Adrenal gland (tissue), 12 donors: ENCODE data around the gene NGLY1. TPM values are rescaled to one million over a fixed set of nuclear protein-coding genes. Genes with fewer than 3 reads are reported as not detected.

Source experiments
- DNase-seq, 7 donors: peaks; one replicate each; pipeline ENCODE4 v3.0.0-alpha.2; 2019 to 2020
- H3K27ac ChIP-seq, 5 donors: fragments of 200-600 bp; sonication (generic) in 4 of 5; 1 replicate in 3 of 5; 2 replicates in 2 of 5; pipeline versions ENCODE4 v1.5.1 to v1.8.0; 2016 to 2020; ENCODE audit warnings: mild to moderate bottlenecking in 1 of 5
- H3K27me3 ChIP-seq: fragments of 200-600 bp; 2 replicates; pipeline ENCODE4 v1.8.0; 2021
- H3K36me3 ChIP-seq, 2 donors: fragments of 200-600 bp; replicated peaks in 1 of 2; 1 replicate in 1 of 2; 2 replicates in 1 of 2; pipeline versions ENCODE4 v1.5.1 to v1.8.0; 2018 to 2022
- H3K4me1 ChIP-seq, 2 donors: fragments of 200-600 bp; replicated peaks in 1 of 2; 1 replicate in 1 of 2; 2 replicates in 1 of 2; pipeline versions ENCODE4 v1.5.1 to v1.8.0; 2018 to 2021
- H3K4me3 ChIP-seq, 4 donors: fragments of 200-600 bp; sonication (generic) in 3 of 4; one replicate each; pipeline ENCODE4 v1.5.1; 2016 to 2018
- H3K9me3 ChIP-seq, 3 donors: fragments of 200-600 bp; sonication (generic) in 1 of 3; replicated peaks in 1 of 3; 1 replicate in 2 of 3; 2 replicates in 1 of 3; pipeline versions ENCODE4 v1.5.1 to v1.8.0; 2016 to 2021
- CTCF ChIP-seq, 6 experiments: fragments of 450-650 bp in 4 of 6; fragments of 200-600 bp in 2 of 6; sonication (generic) in 1 of 6; IDR thresholded peaks; 1 replicate in 5 of 6; 2 replicates in 1 of 6; pipeline versions ENCODE4 v1.5.1 to v1.8.0; 2016 to 2021; ENCODE audit warnings: antibody characterized with exemption in 6 of 6, mild to moderate bottlenecking in 2 of 6, moderate library complexity in 1 of 6
- POLR2A ChIP-seq, 2 donors: fragments of 450-650 bp; IDR thresholded peaks; one replicate each; pipeline ENCODE4 v1.6.1; 2017; ENCODE audit warnings: antibody characterized with exemption in 2 of 2, mild to moderate bottlenecking in 2 of 2, moderate library complexity in 1 of 2
- WGBS, 4 donors: extraction: QIAGEN DNeasy Blood & Tissue Kit in 2 of 4; methylation state at CpG; one replicate each; pipeline versions ENCODE4 v1.1.5 to v1.1.7; 2013 to 2017; 5-methylcytosine and 5-hydroxymethylcytosine counted together
- intact Hi-C, 2 donors: fragments of 100-400 bp; cut with DNase I; formaldehyde crosslinking; loops; one replicate each; pipeline versions ENCODE4 v1.14.1 to v1.15.0; 2022 to 2023
- polyA plus RNA-seq, 3 donors: library from polyadenylated mRNA; stranded (reverse); fragments of 200-250 nt in 2 of 3; fragments of 350-450 nt in 1 of 3; fragmentation: Illumina TruSeq in 1 of 3; extraction: RNeasy Lipid Tissue Mini Kit (QIAGEN cat#74804) in 1 of 3; gene quantifications; one replicate each; pipeline ENCODE4 v1.2.3, GENCODE V29; 2013 to 2014
- total RNA-seq, 9 donors: library from RNA; depleted of rRNA in 4 of 9; stranded (reverse); fragments of >200 nt in 4 of 9; fragments of 120-200 nt in 1 of 9; fragmentation: NEBNext Ultra II Directional in 1 of 9; extraction: Animal tissue kit (Norgen Biotek cat#: 25700) in 1 of 9; gene quantifications; one replicate each; pipeline versions ENCODE4 v1.1.0 to v1.2.4, GENCODE V29; 2013 to 2023
- donor health status: healthy with polysubstance abuse.
- donor health status: Bipolar disorder and iron deficiency.
- donor health status: DM: yes; HTN: yes; CAD: no.
- donor health status: DM: no; HTN: no; CAD: no.
- donor health status: DM: no; HTN: no; CAD: no.
- donor health status: DM: yes; HTN: yes; CAD: no.

NGLY1 gene
- total and polyA plus RNA-seq, 12 donors, result 13.4 to 55.9 (median 31.3) TPM

DNA sequence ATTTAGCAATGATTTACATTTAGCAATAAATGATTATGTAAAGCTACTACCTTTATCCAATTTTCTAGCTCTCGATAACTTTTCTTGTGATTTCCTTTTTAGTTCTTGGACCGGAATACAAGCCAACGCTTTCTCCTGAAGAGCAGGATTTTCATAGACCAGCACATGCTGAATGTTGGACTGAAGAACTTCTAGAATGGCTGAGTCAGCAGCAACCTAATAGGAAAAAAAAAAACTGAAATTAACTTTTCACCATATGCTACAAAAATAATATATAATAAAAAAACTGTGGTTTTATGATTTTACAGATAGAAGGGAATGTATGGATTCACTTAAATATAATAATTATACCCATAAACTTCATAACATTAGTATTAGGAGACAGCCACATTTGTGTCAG lies 32.2 kb downstream of the NGLY1 start:
- Histone ChIP-seq H3K36me3 (peaks cover 0 to 20% of the 10 kb centered on the region in 2 donors), H3K4me1 (peaks cover 0 to 13% of the 10 kb centered on the region in 2 donors), H3K9me3 (no peaks in the 10 kb centered on the region), H3K27ac (no peak overlapping the region), H3K27me3 (no peaks in the 10 kb centered on the region), H3K4me3 (no peak overlapping the region)
- TF ChIP-seq CTCF (IDR thresholded peaks at IDR 0.05), result no peak
- no peak for TF ChIP-seq POLR2A (IDR thresholded peaks at IDR 0.05)
- WGBS, 4 donors, result 94 to 100% (median 97%) methylated on average over 3 of the region's 3 CpGs
- intact Hi-C loops, result no loop called here
- DNase-seq, result no peak

- no peak overlapping the region for H3K4me3 ChIP-seq
- H3K27ac ChIP-seq, result peak overlapping the region in 1 of 5 donors; percentile 27
- no peaks in the 10 kb centered on the region for H3K27me3 ChIP-seq
- 75 to 85% (median 78%) methylated on average over 6 of the region's 6 CpGs for WGBS, 4 donors
- intact Hi-C loops, result no loop called here
- H3K9me3 ChIP-seq, result no peaks in the 10 kb centered on the region
- TF ChIP-seq POLR2A (IDR thresholded peaks at IDR 0.05), result no peak
- TF ChIP-seq CTCF (IDR thresholded peaks at IDR 0.05), result no peak
- peaks cover 0 to 20% of the 10 kb centered on the region in 2 donors for H3K36me3 ChIP-seq
- H3K4me1 ChIP-seq, result peaks cover 0 to 8% of the 10 kb centered on the region in 2 donors
- no peak for DNase-seq
Observed at GRCh38 chr3:25749031-25749581, 34.1 kb downstream of the NGLY1 start.

DNA sequence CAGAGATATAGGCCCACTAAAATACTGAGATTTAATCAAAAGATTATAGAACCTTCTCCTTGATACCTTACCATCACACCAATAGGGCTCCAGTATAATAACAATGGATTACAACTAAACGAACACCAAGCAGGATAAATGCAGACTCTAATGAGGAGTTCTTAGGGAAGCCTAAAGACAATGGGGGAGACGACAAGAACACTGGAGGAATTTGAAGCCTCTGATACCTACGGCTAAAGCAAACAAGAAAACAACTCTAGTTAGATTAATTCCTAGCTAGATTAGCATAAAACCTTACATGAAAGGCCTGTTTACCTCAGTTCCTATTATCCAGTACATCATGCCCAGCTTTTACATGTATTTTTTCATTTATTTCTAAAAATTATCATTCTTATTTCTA lies 35.1 kb downstream of the NGLY1 start:
- peaks cover 0 to 6% of the 10 kb centered on the region in 2 donors for H3K4me1 ChIP-seq
- TF ChIP-seq CTCF (IDR thresholded peaks at IDR 0.05), result no peak
- TF ChIP-seq POLR2A (IDR thresholded peaks at IDR 0.05), result no peak
- H3K27me3 ChIP-seq, result no peaks in the 10 kb centered on the region
- WGBS, 4 donors, result 92 to 95% (median 94%) methylated on average over 3 of the region's 3 CpGs
- no peak overlapping the region for H3K27ac ChIP-seq
- no peak for DNase-seq
- no peak overlapping the region for H3K4me3 ChIP-seq
- no peaks in the 10 kb centered on the region for H3K9me3 ChIP-seq
- intact Hi-C loops, result no loop called here
- H3K36me3 ChIP-seq, result peaks cover 0 to 20% of the 10 kb centered on the region in 2 donors

- DNase-seq, result no peak
- TF ChIP-seq POLR2A (IDR thresholded peaks at IDR 0.05), result no peak
- H3K36me3 ChIP-seq, result peaks cover 0 to 20% of the 10 kb centered on the region in 2 donors
- H3K9me3 ChIP-seq, result no peaks in the 10 kb centered on the region
- no peak overlapping the region for H3K27ac ChIP-seq
- H3K27me3 ChIP-seq, result no peaks in the 10 kb centered on the region
- H3K4me3 ChIP-seq, result no peak overlapping the region
- peaks cover 0 to 6% of the 10 kb centered on the region in 2 donors for H3K4me1 ChIP-seq
- intact Hi-C loops, result no loop called here
Observed at GRCh38 chr3:25747033-25747432, 36.2 kb downstream of the NGLY1 start.

- TF ChIP-seq POLR2A (IDR thresholded peaks at IDR 0.05), result no peak
- no peak for TF ChIP-seq CTCF (IDR thresholded peaks at IDR 0.05)
- intact Hi-C loops, result no loop called here
- WGBS, 4 donors, result 95 to 100% (median 98%) methylated on average over 3 of the region's 3 CpGs
- Histone ChIP-seq H3K27ac (no peak overlapping the region), H3K27me3 (no peaks in the 10 kb centered on the region), H3K36me3 (peaks cover 0 to 7% of the 10 kb centered on the region in 2 donors), H3K9me3 (no peaks in the 10 kb centered on the region), H3K4me3 (no peak overlapping the region), H3K4me1 (peaks cover 0 to 6% of the 10 kb centered on the region in 2 donors)
- no peak for DNase-seq
Observed at GRCh38 chr3:25744470-25744869, 38.8 kb downstream of the NGLY1 start.
